ENCODE measurements around the gene MCM10.

DNA sequence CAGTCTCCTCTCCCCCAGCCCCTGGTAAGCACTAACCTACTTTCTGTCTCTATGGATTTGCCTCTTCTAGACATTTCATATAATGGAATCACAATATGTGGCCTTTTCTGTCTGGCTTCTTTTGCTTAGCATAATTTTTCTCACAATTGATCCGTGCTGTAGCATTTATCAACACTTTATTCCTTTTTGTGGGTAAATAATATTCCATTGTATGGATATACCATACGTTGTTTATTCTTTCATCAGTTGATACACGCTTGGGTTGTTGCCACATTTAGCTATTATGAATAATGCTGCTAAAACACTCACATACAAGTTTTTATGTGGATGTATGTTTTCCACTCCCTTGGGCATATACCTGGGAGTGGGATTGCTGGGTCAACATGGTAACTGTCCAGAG is 25.8 kb downstream of the MCM10 start:
- TF ChIP-seq, protein P1, sequence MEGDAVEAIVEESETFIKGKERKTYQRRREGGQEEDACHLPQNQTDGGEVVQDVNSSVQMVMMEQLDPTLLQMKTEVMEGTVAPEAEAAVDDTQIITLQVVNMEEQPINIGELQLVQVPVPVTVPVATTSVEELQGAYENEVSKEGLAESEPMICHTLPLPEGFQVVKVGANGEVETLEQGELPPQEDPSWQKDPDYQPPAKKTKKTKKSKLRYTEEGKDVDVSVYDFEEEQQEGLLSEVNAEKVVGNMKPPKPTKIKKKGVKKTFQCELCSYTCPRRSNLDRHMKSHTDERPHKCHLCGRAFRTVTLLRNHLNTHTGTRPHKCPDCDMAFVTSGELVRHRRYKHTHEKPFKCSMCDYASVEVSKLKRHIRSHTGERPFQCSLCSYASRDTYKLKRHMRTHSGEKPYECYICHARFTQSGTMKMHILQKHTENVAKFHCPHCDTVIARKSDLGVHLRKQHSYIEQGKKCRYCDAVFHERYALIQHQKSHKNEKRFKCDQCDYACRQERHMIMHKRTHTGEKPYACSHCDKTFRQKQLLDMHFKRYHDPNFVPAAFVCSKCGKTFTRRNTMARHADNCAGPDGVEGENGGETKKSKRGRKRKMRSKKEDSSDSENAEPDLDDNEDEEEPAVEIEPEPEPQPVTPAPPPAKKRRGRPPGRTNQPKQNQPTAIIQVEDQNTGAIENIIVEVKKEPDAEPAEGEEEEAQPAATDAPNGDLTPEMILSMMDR (conservative IDR thresholded peaks at IDR 0.05) = no peak
- TF ChIP-seq EZH2 (IDR thresholded peaks at IDR 0.05; ENCODE audit: low read depth) = no peak
